HG03521 (cell line): Measurements from ENCODE around the gene MAPKAP1.
"Not testable (repeated sequence)": the region's sequence is repeated elsewhere in the genome, so short reads cannot be mapped to it uniquely, and the experiment has no call there.

ENCODE experiments used
- ATAC-seq: cut with Tn5 transposase; IDR thresholded peaks from one replicate; pipeline ENCODE4 v1.9.1; 2021; ENCODE audit warnings: mild to moderate bottlenecking, moderate library complexity; ENCODE audit not compliant: unreplicated experiment

MAPKAP1 gene

DNA sequence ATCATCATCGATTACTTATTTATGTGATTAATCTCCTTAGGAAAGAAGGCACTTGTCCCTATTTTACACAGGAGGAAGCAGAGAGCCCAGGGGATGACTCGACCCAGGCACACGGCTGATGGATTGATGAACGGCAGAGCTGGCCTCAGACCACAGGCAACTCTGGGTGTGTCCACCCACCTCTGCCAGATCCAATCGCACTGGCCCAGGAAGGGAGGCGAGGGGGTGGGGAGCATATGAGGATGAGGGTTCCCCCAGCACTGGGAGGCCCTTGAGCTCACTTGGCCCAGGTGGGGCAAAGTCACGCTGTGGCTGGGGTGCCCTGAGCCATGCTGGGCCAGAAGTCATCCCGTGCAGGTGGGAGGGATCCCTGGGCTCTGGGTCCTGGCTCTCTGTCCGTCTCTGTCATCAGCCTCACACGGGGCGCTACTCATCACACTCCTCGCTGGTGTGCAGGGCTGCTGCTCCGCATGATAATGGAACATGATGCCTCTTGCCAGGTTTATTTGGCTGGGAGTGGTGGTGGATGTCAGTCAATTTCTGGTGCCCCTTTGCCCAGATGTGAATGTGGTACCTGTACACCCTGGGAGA is 285.3 kb downstream of the MAPKAP1 start:
- ATAC-seq: no peak

DNA sequence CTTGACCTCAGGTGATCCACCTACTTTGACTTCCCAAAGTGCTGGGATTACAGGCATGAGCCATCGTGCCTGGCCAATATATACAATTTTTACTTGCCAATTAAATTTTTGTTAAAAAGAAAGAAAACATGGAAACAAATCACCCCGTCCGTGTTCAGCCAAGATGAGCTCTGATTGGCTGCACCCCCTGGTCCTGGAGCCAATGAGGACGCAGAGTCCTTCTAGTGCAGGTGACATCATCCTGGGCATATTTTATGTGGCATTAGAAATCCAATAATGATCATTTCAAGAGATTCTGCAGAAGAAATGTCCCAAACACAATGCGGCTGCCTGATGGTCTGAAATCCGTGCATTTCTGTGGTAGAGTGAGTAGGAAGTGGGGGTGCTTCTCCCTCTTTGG is 285.8 kb downstream of the MAPKAP1 start:
- ATAC-seq: no peak

DNA sequence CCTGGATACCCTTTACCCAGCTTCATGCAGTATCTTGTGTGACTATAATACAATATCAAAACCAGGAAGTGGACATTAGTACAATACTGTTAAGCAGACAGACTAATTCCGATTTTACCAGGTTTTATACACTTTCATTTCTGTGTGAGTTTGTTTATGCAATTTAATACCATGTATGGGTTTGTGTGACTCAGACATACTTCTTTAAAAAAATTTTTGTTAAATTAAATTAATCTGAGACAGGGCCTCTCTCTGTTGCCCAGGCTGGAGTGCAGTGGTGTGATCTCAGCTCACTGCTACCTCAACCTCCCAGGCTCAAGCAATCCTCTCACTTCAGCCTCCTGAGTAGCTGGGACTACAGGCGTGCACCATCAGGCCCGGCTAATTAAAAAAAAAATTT is 288.6 kb downstream of the MAPKAP1 start:
- ATAC-seq: no peak

DNA sequence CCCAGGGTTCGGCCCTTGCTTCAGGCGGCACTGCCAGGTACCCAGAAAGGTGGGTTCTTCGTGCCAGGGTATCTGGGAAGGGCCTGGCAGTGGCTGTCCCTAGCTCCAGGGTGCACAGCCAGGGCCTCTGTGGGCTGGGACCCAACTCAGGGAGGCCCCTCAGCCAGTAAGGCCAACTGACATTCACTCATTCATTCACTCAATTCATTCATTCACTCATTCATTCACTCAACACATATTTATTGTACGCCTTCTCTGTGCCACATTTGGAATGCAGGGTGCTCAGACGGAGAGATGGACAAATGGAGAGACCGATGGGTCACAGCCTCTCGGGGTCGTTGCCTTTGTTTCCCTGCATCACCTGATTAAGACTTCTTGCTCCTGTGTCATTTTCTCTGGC is 290.5 kb downstream of the MAPKAP1 start:
- ATAC-seq: no peak

DNA sequence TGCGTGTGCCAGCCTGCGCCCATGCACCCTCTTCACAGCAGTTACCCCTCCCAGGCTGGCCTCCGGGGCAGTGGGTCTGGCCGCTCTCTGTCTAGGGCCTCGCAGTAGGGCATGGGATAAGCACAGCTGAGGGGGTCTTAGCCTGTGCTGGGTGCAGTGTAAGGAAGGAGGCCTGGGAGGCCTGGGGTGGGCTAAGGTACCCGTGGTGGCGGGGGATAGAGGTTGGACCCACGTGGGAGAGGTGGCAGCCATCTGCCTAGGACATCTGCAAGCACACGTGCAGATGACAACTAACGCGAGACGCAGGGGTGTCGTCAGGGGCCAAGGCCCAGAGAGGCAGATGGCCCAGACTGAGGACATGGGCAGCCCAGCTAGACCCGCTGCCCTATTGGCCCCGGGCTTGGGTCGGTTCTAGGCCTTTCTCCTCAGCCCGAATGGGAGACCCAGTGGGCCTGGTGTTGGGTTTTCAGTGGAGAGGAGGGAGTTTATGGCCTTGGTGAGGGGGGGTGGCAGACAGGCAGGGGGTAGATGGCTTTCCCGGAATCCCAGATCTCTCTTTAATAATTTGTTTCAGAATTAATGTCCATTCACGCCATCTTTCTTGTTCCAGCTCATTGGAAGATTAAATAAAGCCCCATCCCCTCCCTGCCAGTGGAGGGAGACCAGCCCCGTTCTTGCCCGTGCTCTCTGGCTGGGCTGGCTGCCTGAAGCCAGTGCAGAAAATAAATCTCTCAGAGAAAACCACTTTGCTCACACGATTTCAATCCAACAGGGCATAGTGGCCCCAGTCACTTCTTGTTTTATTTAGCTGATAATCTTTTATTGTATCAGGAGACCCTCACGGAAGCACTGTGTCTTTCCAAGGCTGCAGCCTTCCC is 291.2 kb downstream of the MAPKAP1 start:
- no peak for ATAC-seq

DNA sequence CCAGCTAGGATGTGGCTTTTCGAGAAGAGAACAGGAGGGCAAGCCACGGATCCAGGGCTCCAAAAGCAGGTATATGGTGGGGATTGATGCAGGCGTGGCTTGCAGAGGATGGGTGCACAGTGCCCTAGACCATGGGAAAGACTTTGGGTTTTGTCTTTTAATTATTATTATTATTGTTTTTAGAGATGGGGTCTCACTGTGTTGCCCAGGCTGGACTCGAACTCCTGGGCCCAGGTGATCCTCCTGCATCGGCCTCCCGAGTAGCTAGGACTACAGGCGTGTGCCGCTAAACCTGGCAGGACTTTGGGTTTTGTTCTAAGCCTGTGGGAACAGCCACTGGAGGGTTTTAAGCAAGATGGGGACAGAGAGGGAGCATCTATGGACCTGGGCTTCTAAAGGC is 293.4 kb downstream of the MAPKAP1 start:
- no peak for ATAC-seq

DNA sequence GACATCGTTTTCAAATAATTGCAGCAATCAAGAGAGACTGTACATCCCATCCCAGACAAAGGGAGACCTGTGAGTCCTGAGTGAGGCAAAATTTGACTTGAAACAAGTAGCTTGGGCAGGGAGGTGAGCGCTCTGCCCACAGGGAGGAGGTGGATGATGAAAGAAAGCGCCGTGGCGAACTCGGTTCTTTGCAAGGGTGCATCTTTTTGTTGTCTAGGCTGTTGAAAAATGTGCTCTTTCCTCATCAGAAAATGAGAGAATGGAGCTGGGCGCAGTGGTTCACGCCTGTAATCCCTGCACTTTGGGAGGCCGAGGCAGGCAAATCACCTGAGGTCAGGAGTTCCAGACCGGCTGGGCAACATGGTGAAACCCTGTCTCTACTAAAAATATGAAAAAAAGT is 294.8 kb downstream of the MAPKAP1 start:
- ATAC-seq: no peak

DNA sequence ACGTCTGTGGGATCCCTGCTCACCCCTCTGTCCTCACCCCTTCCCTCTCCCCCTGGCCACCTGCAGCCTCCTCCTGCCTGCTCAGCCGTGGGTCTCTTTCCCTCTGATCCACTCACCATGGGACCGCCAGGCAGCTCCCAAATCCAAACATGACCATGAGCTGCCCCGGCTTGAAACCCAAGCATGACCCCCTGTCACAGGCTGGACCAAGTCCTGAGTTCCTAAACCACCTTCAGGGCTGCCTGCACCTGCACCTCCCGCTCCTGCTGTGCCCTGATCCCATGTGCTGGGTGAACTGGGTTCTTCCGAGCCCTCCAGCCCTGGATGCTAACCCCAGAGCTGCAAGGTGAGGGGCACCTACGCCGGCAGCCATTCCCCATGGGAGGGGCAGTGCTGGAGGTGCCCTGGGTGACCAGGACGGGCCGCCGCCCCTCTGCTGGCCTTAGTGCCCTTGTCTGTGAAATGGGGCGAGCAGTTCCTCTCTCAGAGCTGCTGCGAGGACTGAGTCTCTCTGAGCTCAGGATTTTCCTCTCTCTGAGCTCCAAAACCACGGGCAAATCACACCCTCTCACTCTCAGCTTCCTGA is 295.7 kb downstream of the MAPKAP1 start:
- ATAC-seq: no peak

DNA sequence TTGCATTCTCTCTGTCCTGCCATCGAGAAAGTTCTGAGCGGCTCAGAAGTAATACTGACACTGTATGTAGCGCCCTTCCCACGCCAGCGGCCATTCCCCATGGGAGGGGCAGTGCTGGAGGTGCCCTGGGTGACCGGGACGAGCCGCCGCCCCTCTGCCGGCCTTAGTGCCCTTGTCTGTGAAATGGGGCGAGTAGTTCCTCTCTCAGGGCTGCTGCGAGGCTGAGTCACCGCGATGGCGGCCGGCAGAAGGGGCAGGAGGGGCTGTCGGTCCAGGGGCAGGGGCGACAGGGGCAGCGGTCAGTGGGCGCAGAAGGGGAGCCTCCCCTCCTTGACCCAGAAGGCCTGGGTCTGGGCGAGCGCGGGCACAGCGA is 296.5 kb downstream of the MAPKAP1 start:
- ATAC-seq: no peak

DNA sequence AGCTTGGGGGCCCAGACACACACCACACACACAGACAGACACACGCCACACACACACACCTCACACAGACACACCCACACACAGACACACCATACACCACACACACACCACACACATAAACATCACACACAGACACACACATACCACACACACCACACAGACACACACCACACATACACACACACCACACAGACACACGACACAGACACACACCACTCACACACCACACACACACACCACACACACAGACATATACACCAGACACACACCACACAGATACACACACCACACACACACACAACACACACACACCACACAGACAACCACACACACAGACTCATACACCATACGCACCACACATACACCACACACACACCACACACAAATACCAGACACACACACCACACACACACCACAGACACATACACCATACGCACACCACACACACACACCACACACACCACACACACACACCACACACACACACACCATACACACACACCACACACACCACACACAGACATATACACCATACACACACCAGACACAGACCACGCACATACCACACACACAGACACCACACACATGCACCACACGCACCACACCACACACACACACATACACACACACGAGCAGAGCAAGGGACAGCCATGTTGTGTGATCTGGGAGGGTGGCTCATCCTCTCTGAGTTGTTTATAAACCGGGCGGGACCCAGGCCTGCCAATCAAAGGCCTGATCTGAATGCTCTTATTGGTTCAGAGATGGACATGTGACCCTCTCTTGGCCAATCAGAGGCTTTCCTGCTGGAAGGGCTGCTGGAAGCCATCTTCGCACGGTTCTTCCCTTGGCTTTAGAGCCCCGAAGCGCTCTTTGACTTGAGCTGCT is 297.1 kb downstream of the MAPKAP1 start:
- ATAC-seq: no peak

DNA sequence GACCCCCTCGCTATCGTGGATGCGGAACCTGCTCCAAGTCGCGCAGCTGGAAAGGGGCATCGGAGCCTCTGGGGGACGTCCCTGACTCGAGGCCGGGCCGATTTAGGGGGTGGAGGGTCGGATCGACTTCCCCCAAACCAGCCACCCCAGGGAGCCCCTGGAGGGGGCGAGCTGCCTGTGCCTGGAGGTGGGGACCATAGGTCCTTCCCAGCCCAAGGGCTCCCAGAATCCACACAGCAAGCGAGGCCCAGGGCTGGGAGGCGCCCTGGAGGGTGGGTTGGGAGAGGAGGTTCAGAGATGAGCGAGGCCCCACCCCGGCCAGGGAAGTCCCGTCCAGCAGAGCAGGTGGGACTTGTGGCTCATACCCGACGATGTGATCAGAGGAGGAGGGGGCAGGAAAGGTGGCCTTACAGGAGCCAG is 297.8 kb downstream of the MAPKAP1 start:
- ATAC-seq: no peak

DNA sequence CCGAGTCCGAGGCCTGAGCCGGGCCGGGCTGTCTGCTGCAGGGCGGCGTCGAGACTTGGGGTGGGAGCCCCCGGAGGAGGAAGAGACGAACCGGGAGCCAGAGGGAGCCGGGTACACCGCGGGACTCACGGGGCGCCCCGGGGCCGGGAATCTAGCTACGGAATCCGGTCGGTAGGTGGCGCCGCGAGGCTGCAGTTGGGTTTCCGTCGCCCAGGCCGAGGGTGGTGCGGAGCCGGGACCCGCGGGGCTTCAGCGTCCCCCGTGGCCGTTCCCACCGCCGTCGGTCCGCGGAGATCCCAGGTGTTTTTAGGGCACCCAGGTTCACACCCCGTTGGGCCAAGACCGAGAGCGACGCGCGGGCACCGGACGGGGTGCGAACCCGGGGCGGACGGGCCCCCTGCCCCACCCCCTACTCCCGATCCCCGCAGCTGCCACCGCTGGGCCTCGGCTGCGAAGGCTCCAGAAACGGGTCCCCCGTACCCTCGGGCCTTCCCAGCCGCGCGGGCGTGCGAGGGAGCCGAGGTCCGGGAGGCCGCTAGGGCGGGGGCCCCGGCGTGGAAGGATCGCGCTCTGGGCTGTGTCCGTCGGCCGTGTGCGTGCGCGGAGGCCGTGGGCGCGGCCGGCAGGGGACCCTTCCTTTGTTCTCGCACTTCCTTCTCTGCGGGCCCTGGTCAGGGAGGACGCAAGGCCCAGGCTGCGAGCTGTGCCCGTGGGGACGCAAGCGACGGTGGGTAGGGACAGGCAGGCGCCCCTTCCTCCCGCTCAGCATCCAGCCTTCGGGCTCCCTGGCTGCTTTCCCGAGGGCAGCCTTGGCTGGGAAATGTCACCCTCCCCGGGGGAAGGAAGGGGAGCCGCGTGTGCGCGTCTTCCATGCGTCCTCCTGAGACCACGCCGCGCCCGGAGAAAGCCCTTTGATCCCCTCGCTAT is 298.8 kb downstream of the MAPKAP1 start:
- no peak for ATAC-seq

DNA sequence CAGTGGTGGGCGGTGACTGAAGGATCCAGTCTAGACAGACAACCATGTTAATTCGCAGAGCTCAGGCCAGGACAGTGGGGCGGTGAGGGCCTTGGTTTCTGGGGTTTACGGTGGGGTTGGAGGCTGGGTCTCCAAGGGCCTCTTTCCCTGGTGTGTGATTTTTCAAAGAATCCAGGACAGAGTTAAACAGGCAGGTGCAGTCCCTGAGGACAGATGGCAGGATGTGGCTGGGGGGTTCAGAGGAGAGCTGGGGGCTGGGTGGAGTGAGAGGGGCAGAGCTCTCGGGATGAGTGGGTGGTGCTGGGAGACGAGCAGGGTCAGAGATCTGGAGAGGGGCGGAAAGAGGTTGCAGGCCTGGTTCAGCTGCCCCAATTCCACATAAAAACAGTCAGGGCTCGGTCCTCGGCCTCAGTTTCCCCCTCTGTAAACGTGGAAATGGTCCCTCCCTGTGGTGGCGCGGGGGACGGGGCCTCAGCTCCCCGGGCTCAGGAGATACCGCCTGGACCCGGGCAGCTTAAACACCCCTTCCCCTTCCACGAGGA is 299.5 kb downstream of the MAPKAP1 start:
- no peak for ATAC-seq

DNA sequence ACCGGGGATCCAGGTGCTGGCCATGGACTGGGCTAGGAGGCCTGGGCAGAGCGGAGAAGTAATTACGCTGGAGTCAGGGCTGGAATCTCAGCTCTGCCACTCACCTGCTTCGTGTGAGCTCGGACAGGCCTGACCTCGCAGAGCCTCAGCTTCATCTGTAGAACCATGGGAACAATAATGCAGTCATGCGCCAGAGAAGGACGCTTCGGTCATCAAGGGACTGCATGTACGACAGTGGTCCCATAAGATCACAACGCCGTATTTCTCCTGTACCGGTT is 300.3 kb downstream of the MAPKAP1 start:
- ATAC-seq: no peak

DNA sequence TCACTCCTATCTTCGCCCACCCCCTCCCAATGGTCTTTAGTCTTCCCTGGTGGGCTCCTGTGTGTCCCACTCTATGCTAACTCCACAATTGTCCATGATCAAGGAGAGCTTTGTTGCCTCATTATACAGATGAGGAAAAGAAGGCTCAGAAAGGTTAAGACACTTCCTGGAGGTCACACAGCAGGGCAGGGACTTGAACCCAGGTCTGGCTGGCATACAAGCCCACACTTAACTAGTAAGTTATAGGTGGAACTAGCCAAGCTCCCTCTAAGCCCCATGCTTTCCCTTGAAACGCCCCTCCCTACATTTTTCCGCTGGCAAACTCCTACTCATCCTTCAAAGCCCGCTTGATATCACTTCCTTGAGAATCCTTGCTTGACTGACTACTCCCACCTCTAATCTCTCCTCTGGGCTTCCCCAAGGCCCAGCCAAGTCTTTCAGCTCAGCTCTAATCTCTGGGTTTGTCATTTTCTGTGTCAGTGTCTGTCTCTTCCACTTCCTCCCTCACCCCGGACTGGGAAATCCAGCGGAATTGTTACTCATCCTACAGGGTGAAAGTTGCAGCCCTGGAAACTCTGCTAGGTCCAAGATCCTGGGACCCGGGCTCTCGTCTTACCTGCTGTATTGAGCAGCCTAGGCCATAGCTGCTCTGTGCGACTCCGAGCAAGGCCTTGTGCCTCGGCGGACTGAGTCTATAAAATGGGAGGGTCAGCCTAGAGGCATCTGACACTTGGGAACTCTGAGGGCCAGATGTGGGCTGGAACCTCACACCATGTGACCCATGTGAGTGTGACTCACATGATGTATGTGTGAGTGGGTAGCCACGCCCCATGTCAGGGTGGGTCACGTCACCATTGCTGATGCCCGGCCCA is 300.8 kb downstream of the MAPKAP1 start:
- no peak for ATAC-seq

DNA sequence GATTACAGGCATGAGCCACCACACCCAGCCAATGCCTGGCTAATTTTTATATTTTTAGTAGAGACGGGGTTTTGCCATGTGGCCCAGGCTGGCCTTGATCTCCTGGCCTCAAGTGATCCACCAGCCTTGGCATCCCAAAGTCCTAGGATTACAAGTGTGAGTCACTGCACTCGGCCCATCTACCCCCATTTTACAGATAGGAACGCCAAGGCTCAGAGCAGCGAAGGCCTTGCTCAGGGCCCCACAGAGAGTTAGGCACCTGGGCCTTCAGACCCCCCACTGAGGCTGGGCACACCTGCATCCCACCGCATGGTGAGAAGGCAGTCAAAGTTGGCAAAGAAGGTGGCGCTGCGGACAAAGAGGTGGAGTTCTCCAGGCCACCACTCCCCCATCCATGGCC is 302.3 kb downstream of the MAPKAP1 start:
- ATAC-seq: no peak

DNA sequence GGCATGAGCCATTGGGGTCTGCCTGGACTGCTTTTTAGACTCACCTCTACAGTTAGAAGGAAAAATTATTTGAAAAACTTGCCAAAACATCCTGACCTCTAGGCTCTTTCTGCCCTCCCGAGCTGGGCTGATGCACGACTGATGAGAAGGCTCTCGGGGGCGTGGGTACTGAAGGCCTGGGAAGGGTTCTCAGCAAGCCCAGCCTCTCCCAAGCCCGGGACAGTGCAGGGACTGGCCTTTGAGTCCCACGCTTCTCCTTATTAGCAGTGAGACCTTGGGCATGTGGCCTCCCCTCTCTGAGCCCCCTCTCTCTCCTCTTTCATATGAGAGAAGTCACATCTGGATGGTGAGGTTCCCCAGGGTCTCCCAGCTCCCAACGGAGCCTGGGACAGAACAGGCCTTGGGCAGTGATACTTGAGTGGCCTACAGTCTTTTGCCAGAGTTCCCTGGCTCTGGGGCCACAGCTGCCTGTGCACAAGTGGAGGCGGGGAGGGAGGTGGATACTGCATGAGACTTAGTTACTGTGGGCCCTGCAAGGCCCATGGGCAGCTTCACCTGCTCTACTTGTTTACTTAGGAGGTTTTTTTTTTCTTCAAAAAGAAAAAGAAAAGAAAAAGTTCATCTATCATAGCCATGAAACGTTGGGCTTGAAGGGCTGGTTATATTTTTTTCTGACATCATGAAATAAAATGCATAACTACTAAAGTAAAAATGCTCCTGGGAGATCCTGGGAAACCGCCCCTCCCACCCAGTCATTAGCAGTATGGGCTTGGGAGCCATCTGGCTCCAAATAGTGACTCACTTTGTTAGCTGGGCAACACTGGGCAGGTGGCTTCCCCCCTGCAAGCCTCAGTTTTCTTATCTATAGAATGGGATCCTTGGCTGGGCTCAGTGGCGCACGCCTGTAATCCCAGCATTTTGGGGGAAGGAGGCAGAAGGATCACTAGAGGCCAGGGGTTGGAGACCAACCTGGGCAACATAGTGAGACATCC is 306.0 kb downstream of the MAPKAP1 start:
- ATAC-seq: no peak

DNA sequence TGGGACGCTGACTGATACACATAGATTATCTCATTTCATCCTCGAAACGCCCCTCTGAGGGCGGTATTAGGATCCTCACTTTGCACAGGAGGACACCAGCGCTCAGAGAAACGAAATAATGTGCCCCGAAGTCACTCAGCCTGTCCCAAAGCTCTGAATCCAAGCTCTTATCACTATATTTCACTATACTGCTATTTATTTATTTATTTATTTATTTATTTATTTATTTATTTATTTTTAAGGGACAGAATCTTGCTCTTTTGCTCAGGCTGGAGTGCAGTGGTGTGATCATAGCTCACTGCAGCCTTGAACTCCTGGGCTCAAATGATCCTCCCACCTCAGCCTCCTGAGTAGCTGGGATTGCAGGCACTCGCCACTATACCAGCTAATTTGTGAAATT is 306.8 kb downstream of the MAPKAP1 start:
- not testable (repeated sequence) for ATAC-seq
